VCaP (cell line): Measurements from ENCODE around the gene NKAIN2.

Experiments
- H3K27ac ChIP-seq: fragments of 450-650 bp; 2 replicates; pipeline ENCODE4 v1.5.1; 2017
- TF ChIP-seq, protein P1 (sequence below): fragments of 450-650 bp; conservative IDR thresholded peaks from 2 replicates; pipeline ENCODE4 v1.5.1; 2017; ENCODE audit warnings: mild to moderate bottlenecking, moderate library complexity

NKAIN2 gene

DNA sequence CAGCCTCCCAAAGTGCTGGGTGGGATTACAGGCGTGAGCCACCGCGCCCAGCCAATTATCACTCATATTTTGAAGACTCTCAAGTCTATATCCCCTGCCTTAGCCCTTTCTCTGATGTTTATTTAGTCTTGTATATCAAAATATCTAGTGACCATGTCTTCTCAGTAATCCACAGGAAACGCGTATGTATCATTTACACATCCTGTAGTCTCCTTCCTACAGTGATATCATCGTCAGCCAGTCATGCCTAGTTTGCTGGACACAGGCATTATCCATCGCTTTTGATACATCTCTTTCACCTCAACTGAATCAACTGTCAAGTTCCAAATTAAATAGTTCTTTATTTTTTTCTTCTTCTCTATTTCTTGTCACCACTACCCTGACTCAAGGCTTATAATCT lies 223.7 kb downstream of the NKAIN2 start:
- TF ChIP-seq, protein P1, sequence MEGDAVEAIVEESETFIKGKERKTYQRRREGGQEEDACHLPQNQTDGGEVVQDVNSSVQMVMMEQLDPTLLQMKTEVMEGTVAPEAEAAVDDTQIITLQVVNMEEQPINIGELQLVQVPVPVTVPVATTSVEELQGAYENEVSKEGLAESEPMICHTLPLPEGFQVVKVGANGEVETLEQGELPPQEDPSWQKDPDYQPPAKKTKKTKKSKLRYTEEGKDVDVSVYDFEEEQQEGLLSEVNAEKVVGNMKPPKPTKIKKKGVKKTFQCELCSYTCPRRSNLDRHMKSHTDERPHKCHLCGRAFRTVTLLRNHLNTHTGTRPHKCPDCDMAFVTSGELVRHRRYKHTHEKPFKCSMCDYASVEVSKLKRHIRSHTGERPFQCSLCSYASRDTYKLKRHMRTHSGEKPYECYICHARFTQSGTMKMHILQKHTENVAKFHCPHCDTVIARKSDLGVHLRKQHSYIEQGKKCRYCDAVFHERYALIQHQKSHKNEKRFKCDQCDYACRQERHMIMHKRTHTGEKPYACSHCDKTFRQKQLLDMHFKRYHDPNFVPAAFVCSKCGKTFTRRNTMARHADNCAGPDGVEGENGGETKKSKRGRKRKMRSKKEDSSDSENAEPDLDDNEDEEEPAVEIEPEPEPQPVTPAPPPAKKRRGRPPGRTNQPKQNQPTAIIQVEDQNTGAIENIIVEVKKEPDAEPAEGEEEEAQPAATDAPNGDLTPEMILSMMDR: no peak
- H3K27ac ChIP-seq: no peak overlapping the region

DNA sequence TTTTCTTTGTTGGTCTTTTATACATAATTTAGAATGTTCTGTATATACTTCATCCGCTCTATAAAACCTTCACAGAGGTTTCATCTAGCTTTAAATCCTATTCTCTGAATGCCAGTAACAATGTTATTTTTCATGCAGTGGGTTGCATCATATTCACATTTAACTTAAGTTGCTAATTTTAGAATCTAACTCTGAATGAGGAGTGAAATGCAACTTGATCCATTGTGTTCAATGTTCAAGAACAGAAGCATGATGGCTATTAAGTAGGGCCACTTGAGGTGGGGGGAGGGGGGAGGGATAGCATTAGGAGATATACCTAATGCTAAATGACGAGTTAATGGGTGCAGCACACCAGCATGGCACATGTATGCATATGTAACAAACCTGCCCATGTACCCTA lies 224.5 kb downstream of the NKAIN2 start:
- H3K27ac ChIP-seq: no peak overlapping the region
- TF ChIP-seq, protein P1: no peak

DNA sequence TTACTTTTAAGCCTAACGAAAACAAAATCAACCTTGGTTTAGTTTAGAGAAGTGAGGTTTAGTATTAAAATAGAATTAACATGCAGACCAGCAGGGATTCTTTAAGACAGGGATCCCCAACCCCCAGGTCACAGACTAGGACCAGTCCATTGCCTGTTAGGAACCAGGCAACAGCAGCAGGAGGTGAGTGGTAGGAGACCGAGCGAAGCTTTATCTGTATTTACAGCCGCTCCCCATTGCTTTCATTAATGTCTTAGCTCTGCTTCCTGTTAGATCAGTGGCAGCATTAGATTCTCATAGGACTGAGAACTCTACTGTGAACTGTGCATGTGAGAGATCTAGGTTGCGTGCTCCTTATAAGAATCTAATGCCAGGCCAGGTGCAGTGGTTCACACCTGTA lies 225.9 kb downstream of the NKAIN2 start:
- TF ChIP-seq, protein P1: no peak
- no peak overlapping the region for H3K27ac ChIP-seq

DNA sequence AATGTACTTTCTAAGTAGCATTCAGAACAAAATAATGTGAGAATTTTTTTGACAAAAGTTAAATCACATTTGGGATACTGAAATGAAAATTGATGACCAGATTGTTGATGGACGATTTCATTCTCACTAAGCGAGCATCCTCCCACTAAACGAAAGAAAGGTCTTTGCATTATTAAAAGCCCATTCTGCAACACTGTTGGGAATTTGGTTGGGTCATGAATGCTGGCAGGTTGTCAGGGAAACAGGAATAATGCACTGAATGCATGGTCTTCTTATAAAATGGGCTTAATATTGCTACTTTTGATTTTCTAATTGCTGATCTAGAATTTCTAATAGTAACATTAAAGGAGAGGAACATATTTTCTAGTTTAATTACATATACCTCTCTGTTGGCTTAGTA lies 229.8 kb downstream of the NKAIN2 start:
- H3K27ac ChIP-seq: no peak overlapping the region
- TF ChIP-seq, protein P1: no peak

DNA sequence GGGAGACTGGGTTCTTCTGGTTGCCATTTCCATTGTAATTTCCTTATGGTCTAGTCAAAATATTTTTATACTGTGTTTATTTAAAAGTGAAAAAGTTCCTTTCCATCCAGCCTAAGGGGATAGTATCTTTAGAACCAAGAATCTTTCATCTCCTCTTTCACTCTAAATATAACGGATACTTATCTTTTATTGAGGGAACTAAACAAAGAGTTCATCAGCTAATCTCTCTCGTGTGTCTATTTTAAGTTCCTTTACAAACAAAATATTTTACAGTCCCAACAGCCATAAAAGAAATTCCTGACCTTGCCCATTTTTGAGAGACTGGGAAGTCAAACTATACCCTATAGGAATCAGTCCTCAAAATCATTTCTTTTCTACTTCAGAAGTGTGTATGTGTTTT lies 232.7 kb downstream of the NKAIN2 start:
- TF ChIP-seq, protein P1: no peak
- no peak overlapping the region for H3K27ac ChIP-seq

DNA sequence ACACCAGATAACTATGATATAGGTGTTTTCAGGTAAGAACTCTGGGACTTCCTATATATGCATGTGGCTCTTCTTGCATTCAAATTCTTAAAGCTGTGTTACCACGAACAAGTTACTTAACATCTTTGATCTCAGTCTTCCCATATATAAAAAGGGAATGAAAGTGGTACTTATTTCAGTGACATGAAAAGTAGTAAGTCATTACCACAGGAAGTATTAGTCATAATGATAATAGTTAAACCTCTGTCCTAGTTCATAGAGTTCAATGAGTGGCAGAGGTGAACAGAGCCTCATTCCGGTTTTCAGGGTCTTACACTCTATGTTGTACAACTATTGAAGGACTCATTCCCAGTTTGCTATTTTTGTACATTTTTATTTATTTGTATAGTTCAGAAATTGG lies 237.0 kb downstream of the NKAIN2 start:
- TF ChIP-seq, protein P1: no peak

DNA sequence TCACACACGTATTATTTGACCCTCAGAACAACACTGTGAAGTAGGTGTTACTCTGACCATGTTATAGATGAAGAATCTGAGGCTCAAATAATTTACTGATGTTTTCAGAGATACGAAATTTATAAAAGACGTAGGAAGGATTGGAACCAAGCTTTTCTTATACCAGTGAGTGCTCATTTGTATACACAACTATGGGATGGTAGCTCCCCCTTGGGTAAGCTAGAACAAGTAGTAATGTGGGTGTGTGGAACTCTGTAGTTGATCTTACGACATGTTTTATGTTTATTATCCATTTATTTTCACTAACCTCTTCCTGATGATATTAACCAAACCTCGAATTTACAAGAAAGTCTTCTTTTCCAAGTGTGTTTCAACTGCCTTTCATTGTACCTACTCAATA lies 248.5 kb downstream of the NKAIN2 start:
- TF ChIP-seq, protein P1: no peak

More for the DNA sequence above, 237.0 kb downstream of the NKAIN2 start:
- H3K27ac ChIP-seq: no peak overlapping the region

DNA sequence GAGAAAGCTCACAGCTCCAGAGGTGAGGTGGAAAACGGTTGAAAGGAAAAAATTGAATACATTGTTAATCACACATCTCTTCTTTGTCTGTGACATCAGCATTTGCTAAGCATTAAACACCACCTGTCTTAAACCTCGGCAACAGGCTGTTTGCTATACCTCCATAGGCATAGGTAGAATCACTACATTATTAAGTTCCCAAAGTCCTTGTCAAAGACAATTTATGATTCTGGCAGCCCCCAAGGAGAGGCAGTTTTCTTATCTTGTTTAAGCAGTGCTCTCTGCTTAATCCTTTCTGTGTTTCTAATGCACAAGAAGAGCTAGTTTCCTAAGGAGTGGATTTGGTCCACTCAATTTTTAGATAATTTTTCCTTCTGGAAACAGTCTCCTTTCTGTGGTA lies 249.7 kb downstream of the NKAIN2 start:
- TF ChIP-seq, protein P1: no peak
- no peak overlapping the region for H3K27ac ChIP-seq

More for the DNA sequence above, 248.5 kb downstream of the NKAIN2 start:
- no peak overlapping the region for H3K27ac ChIP-seq
